Body of pancreas (tissue), 4 donors: ENCODE data around the gene AKR1D1. TPM values are rescaled to one million over a fixed set of nuclear protein-coding genes. Genes with fewer than 3 reads are reported as not detected.
"Not testable (repeated sequence)": the region's sequence is repeated elsewhere in the genome, so short reads cannot be mapped to it uniquely, and the experiment has no call there.

Experiments
- ATAC-seq: fragments of 150-250 bp; one replicate; pipeline ENCODE4 v1.9.1; 2016
- DNase-seq, 4 donors: peaks; one replicate each; pipeline ENCODE4 v3.0.0-alpha.2; 2019
- H3K27ac ChIP-seq, 4 donors: fragments of 200-600 bp; sonication (generic); 1 replicate in 3 of 4; 2 replicates in 1 of 4; pipeline versions ENCODE4 v1.5.1 to v1.6.1; 2016 to 2019; ENCODE audit warnings: mild to moderate bottlenecking in 1 of 4, mixed read lengths in 1 of 4, moderate library complexity in 1 of 4
- H3K27me3 ChIP-seq, 2 donors: fragments of 200-600 bp; sonication (generic); one replicate each; pipeline ENCODE4 v1.6.0; 2016; ENCODE audit warnings: mild to moderate bottlenecking in 1 of 2
- H3K36me3 ChIP-seq, 2 donors: fragments of 200-600 bp; sonication (generic); replicated peaks in 1 of 2; 2 replicates each; pipeline ENCODE4 v1.5.1; 2016; ENCODE audit warnings: low read depth in 2 of 2; ENCODE audit not compliant: insufficient read depth in 1 of 2
- H3K4me1 ChIP-seq: fragments of 200-600 bp; sonication (generic); one replicate; pipeline ENCODE4 v1.6.0; 2016
- H3K4me3 ChIP-seq, 2 donors: fragments of 200-600 bp; sonication (generic); 1 replicate in 1 of 2; 2 replicates in 1 of 2; pipeline ENCODE4 v1.5.1; 2016 to 2019
- H3K9me3 ChIP-seq, 3 donors: fragments of 200-600 bp; sonication (generic); 1 replicate in 2 of 3; 2 replicates in 1 of 3; pipeline ENCODE4 v1.5.1; 2016
- POLR2A ChIP-seq, 3 donors: fragments of 450-650 bp; IDR thresholded peaks; one replicate each; pipeline ENCODE4 v1.6.1; 2016; ENCODE audit warnings: antibody characterized with exemption in 3 of 3, mild to moderate bottlenecking in 2 of 3
- WGBS, 2 donors: methylation state at CpG; one replicate each; pipeline ENCODE4 v1.1.5; 2017; 5-methylcytosine and 5-hydroxymethylcytosine counted together
- intact Hi-C: fragments of 100-400 bp; cut with DNase I; formaldehyde crosslinking; loops from one replicate; pipeline ENCODE4 v1.15.1; 2023
- total RNA-seq, 2 donors: library from RNA; depleted of rRNA; stranded (reverse); fragments of >200 nt; gene quantifications; one replicate each; pipeline ENCODE4 v1.1.0, GENCODE V29; 2016
- TF ChIP-seq, protein P1 (sequence below), 7 experiments: fragments of 450-650 bp in 4 of 7; fragments of 200-600 bp in 3 of 7; sonication (generic) in 3 of 7; IDR thresholded peaks; one replicate each; pipeline ENCODE4 v1.5.1; 2016 to 2019; ENCODE audit warnings: antibody characterized with exemption in 7 of 7

AKR1D1 gene
- total RNA-seq, 2 donors from 2014 or later = not detected

DNA sequence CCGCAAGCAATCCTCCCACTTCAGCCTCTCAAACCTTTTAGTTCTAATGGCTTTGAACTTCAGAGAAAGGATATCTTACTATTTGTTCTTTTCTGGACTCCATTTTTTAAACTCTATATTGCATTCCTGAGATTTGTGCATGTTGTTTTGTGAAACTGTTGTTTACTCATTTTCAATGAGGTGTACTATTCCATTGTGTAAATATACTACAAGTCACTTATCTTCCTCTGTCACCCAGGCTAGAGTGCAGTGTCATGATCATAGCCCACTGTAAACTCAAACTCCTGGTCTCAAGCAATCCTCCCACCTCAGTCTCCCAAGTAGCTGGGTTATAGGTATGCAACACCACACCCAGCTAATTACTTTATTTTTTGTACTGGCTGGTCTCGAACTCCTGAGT is 31.4 kb upstream of the AKR1D1 start:
- H3K27me3 ChIP-seq = no peaks in the 10 kb centered on the region

DNA sequence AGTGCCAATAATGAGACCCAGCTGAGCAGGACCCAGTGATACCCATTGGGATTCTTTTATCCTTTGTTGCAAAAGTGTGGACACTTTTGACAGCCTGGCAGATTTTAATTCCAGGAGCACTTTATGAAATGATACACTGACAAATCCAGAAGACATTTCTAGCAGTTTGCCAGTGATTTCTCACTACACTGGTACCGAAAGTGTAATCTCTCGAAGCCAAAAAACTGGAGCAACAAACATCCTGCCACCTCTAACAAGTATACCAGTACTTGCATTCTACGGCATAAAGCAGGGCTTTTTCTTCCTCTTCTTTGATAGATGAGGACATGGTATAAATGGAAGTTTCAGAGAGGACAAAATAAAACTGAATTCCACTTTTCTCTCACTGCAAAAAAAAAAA is 28.4 kb upstream of the AKR1D1 start:
- DNase-seq (no peak), ATAC-seq (no peak)
- no peaks in the 10 kb centered on the region for H3K27me3 ChIP-seq
- H3K4me1 ChIP-seq = no peaks in the 10 kb centered on the region
- no peaks in the 10 kb centered on the region for H3K9me3 ChIP-seq
- WGBS, 2 donors = 93 to 95% methylated on average over 3 of the region's 3 CpGs
- no peak for TF ChIP-seq POLR2A (IDR thresholded peaks at IDR 0.05)
- TF ChIP-seq, protein P1, sequence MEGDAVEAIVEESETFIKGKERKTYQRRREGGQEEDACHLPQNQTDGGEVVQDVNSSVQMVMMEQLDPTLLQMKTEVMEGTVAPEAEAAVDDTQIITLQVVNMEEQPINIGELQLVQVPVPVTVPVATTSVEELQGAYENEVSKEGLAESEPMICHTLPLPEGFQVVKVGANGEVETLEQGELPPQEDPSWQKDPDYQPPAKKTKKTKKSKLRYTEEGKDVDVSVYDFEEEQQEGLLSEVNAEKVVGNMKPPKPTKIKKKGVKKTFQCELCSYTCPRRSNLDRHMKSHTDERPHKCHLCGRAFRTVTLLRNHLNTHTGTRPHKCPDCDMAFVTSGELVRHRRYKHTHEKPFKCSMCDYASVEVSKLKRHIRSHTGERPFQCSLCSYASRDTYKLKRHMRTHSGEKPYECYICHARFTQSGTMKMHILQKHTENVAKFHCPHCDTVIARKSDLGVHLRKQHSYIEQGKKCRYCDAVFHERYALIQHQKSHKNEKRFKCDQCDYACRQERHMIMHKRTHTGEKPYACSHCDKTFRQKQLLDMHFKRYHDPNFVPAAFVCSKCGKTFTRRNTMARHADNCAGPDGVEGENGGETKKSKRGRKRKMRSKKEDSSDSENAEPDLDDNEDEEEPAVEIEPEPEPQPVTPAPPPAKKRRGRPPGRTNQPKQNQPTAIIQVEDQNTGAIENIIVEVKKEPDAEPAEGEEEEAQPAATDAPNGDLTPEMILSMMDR (IDR thresholded peaks at IDR 0.05) = no peak
- H3K36me3 ChIP-seq = no peaks in the 10 kb centered on the region
- intact Hi-C loops = no loop called here
- H3K27ac ChIP-seq = no peak overlapping the region
- H3K4me3 ChIP-seq = no peak overlapping the region

More for the DNA sequence above, 31.4 kb upstream of the AKR1D1 start:
- H3K9me3 ChIP-seq = no peaks in the 10 kb centered on the region
- no peak overlapping the region for H3K27ac ChIP-seq
- intact Hi-C loops = no loop called here
- H3K4me3 ChIP-seq = no peak overlapping the region
- H3K4me1 ChIP-seq = no peaks in the 10 kb centered on the region
- H3K36me3 ChIP-seq = no peaks in the 10 kb centered on the region
- 85 to 90% methylated on average over 2 of the region's 2 CpGs for WGBS, 2 donors
- TF ChIP-seq, protein P1 (IDR thresholded peaks at IDR 0.05) = no peak
- TF ChIP-seq POLR2A (IDR thresholded peaks at IDR 0.05) = no peak
- ATAC-seq (no peak), DNase-seq (no peak)

DNA sequence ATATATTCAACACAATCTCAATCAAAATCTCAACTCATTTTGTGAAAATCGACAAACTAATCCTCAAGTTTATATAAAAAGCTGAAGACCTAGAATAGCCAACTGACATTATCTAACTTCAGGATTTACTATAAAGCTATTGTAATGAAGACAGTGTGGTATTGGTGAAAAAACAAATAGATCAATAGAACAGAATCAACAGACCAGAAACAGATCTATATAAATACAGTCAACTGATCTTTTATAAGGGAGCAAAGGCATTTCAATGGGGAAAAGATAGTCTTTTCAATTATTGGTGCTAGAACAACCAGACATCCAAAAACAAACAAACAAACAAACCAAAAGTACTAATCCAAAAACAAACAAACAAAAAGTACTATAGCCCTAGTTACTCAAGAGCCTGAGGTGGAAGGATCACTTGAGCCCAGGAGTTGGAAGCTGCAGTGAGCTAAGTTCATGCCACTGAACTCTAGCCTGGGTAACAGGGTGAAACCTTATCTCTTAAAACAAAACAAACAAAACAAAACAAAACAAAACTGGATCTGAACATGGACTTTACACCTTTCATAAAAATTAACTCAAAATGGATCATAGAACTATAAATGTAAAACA is 26.6 kb upstream of the AKR1D1 start:
- TF ChIP-seq, protein P1 (IDR thresholded peaks at IDR 0.05) = no peak
- no peak for TF ChIP-seq POLR2A (IDR thresholded peaks at IDR 0.05)
- ATAC-seq = no peak
- intact Hi-C loops = no loop called here
- H3K4me3 ChIP-seq = no peak overlapping the region
- WGBS, 2 donors = 85 to 96% methylated on average over 1 of the region's 1 CpG
- no peak for DNase-seq
- H3K4me1 ChIP-seq = no peaks in the 10 kb centered on the region
- H3K27me3 ChIP-seq = no peaks in the 10 kb centered on the region
- H3K9me3 ChIP-seq = no peaks in the 10 kb centered on the region
- H3K36me3 ChIP-seq = no peaks in the 10 kb centered on the region
- no peak overlapping the region for H3K27ac ChIP-seq

DNA sequence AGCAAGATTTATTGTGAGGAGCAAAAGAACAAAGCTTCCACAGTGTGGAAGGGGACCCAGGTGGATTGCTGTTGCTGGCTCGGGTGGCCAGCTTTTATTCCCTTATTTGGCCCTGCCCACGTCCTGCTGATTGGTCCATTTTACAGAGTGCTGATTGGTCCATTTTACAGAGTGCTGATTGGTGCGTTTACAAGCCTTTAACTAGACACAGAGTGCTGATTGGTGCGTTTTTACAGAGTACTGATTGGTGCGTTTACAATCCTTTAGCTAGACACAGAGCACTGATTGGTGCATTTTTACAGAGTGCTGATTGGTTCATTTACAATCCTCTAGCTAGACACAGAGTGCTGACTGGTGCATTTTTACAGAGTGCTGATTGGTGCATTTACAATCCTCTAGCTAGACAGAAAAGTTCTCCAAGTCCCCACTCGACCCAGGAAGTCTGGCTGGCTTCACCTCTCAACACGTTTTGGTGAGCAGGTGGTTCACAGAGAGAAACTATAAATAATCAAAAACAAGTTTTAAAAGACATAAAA is 24.5 kb upstream of the AKR1D1 start:
- whole genome bisulfite sequencing, 2 donors = 78% methylated on average over 7 of the region's 7 CpGs
- H3K4me3 ChIP-seq, DNase-seq, H3K27ac ChIP-seq, H3K9me3 ChIP-seq, H3K36me3 ChIP-seq, H3K4me1 ChIP-seq, H3K27me3 ChIP-seq, ATAC-seq, intact Hi-C loops: not testable (repeated sequence)

DNA sequence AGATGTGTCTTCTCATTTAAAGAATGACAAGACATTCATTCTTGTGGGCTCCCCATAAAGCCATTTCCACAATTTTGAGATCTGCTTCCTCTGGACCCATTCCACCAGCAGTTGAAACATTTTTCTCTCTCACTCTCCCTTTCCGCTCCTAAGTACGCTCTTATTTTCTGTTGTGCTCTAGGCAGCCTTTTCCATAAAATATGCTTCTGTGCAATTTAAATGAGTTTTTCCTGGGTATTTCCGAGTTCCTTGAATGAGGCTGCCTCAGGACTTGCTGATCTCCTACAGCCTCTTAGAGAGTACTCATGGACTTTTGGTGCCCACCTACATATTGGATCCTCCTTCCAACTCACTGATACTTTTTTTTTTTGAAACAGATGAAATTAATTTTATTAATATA is 23.6 kb upstream of the AKR1D1 start:
- Histone ChIP-seq H3K27me3 (no peaks in the 10 kb centered on the region), H3K36me3 (no peaks in the 10 kb centered on the region), H3K27ac (no peak overlapping the region), H3K4me3 (no peak overlapping the region), H3K9me3 (no peaks in the 10 kb centered on the region), H3K4me1 (no peaks in the 10 kb centered on the region)
- TF ChIP-seq, protein P1 (IDR thresholded peaks at IDR 0.05) = no peak
- no peak for TF ChIP-seq POLR2A (IDR thresholded peaks at IDR 0.05)
- intact Hi-C loops = no loop called here
- ATAC-seq = no peak
- WGBS, 2 donors = 82 to 88% methylated on average over 3 of the region's 3 CpGs
- DNase-seq = no peak

DNA sequence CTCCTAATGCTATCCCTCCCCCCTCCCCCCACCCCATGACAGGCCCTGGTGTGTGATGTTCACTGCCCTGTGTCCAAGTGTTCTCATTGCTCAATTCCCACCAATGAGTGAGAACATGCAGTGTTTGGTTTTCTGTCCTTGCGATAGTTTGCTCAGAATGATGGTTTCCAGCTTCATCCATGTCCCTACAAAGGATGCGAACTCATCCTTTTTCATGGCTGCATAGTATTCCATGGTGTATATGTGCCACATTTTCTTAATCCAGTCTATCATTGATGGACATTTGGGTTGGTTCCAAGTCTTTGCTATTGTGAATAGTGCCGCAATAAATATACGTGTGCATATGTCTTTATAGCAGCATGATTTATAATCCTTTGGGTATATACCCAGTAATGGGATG is 20.6 kb upstream of the AKR1D1 start:
- H3K4me1 ChIP-seq, H3K36me3 ChIP-seq, H3K9me3 ChIP-seq, H3K27me3 ChIP-seq, ATAC-seq, H3K27ac ChIP-seq, DNase-seq, H3K4me3 ChIP-seq, intact Hi-C loops: not testable (repeated sequence)
- WGBS, 2 donors = 83 to 92% methylated on average over 2 to 3 of the region's 4 CpGs
